Measurements from ENCODE around the gene PLA2G2D.
A peak's percentile ranks its signal among the peaks of the same experiment; 100 is the strongest.

Gene PLA2G2D

DNA sequence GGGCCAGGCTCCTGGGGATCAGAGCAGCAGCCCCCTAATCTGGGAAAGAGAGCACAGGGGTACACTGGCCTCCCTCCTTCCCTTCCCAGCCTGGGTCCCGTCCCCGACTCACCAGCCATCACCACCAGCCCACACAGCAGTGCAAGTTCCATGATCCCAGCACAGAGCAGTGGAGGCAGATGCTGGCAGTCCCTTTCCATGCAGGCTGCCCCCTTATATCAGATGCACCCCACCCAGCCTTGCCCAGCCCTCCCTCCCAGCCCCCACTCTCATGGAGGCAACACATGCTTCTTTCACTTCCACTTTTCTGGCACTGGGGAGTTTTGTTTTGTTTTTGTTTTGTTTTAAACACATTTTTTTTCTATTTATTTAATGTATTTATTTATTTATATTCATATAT lies at the start of gene PLA2G2D:
Gene PLA2G2D, minus strand, starts transcription at position 190 of the 400 bp plus-strand sequence. Its CDS starts 38 bp downstream, at position 152.
- H3K27ac ChIP-seq (ENCODE audit: low read depth in 2 of 2, low read length in 2 of 2) = no peak within 1 kb of the TSS

GRCh38 chr1:20168564-20169491 lies 49.5 kb upstream of the PLA2G2D start:
- H3K9ac ChIP-seq (ENCODE audit: low read depth in 1 of 2, low read length in 2 of 2) = no peak overlapping the region

More for the DNA sequence above, at the start of gene PLA2G2D:
- H3K36me3 ChIP-seq (ENCODE audit: control insufficient read depth in 2 of 2, insufficient read depth in 2 of 2, low read length in 2 of 2) = no peaks in the 10 kb centered on the region
- peaks cover 0 to 4% of the 10 kb centered on the region in 2 donors for H3K27me3 ChIP-seq (ENCODE audit: control insufficient read depth in 2 of 2, insufficient read depth in 2 of 2, low read length in 2 of 2)
- no peak within 1 kb of the TSS for H3K9ac ChIP-seq (ENCODE audit: low read depth in 1 of 2, low read length in 2 of 2)
- no peak within 1 kb of the TSS for H3K4me3 ChIP-seq (ENCODE audit: low read length in 2 of 2)
- no peaks in the 10 kb centered on the region for H3K9me3 ChIP-seq (ENCODE audit: control insufficient read depth in 2 of 2, low read length in 2 of 2)
- peaks cover 1 to 3% of the 10 kb centered on the region in 2 donors for H3K4me1 ChIP-seq (ENCODE audit: control insufficient read depth in 2 of 2, insufficient read depth in 2 of 2, low read length in 2 of 2)

DNA sequence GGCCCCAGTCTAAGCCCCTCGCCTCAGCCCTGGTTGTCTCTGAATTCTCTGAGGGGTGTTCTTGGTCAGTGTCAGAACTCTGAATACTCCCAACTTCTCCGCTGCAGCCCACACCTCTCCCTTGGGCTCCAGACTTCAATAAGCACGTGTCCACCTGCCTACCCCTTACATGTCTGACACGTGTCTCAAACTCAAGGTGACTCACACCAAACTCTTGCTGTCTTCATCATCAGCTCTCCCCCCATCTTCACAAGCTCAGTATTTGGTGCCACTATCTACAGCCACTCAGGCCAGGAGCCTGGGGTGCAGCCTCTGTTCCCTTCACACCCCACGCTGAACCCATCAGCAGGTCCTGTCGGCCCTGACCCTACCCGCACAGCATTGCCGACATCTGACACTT lies 47.8 kb upstream of the PLA2G2D start:
- H3K36me3 ChIP-seq (ENCODE audit: control insufficient read depth in 2 of 2, insufficient read depth in 2 of 2, low read length in 2 of 2) = no peaks in the 10 kb centered on the region
- no peak overlapping the region for H3K9ac ChIP-seq (ENCODE audit: low read depth in 1 of 2, low read length in 2 of 2)
- no peak overlapping the region for H3K27ac ChIP-seq (ENCODE audit: low read depth in 2 of 2, low read length in 2 of 2)
- H3K4me1 ChIP-seq (ENCODE audit: control insufficient read depth in 2 of 2, insufficient read depth in 2 of 2, low read length in 2 of 2) = peaks cover 0 to 13% of the 10 kb centered on the region in 2 donors
- no peak overlapping the region for H3K4me3 ChIP-seq (ENCODE audit: low read length in 2 of 2)
- H3K9me3 ChIP-seq (ENCODE audit: control insufficient read depth in 2 of 2, low read length in 2 of 2) = peaks cover 5% of the 10 kb centered on the region in 2 donors
- no peaks in the 10 kb centered on the region for H3K27me3 ChIP-seq (ENCODE audit: control insufficient read depth in 2 of 2, insufficient read depth in 2 of 2, low read length in 2 of 2)

More at GRCh38 chr1:20168564-20169491, 49.5 kb upstream of the PLA2G2D start:
- peaks cover 0 to 13% of the 10 kb centered on the region in 2 donors for H3K4me1 ChIP-seq (ENCODE audit: control insufficient read depth in 2 of 2, insufficient read depth in 2 of 2, low read length in 2 of 2)
- no peaks in the 10 kb centered on the region for H3K36me3 ChIP-seq (ENCODE audit: control insufficient read depth in 2 of 2, insufficient read depth in 2 of 2, low read length in 2 of 2)
- H3K9me3 ChIP-seq (ENCODE audit: control insufficient read depth in 2 of 2, low read length in 2 of 2) = peaks cover 5% of the 10 kb centered on the region in 2 donors
- no peak overlapping the region for H3K27ac ChIP-seq (ENCODE audit: low read depth in 2 of 2, low read length in 2 of 2)
- no peaks in the 10 kb centered on the region for H3K27me3 ChIP-seq (ENCODE audit: control insufficient read depth in 2 of 2, insufficient read depth in 2 of 2, low read length in 2 of 2)
- no peak overlapping the region for H3K4me3 ChIP-seq (ENCODE audit: low read length in 2 of 2)

DNA sequence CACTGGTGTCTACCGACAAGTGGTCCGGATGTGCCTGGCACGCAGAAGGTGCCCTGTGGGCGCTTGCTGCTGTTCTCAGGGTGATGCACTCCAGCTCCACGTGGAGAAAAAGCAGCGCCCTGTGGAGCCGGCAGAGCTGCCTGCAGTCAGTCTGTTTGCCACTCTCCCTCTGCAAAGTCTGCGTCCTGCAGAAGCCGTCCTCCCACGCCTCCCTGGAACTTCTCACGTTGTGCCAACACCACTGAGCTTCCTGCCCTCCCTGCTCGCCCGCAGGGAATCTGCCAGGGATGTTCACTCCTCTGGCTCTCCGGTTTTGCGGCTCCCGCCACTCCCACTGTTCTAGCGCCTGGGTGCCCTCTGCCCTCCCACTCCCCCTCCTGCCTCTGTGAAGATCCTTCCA lies 46.7 kb upstream of the PLA2G2D start:
- peaks cover 9 to 10% of the 10 kb centered on the region in 2 donors for H3K9me3 ChIP-seq (ENCODE audit: control insufficient read depth in 2 of 2, low read length in 2 of 2)
- H3K27me3 ChIP-seq (ENCODE audit: control insufficient read depth in 2 of 2, insufficient read depth in 2 of 2, low read length in 2 of 2) = no peaks in the 10 kb centered on the region
- no peak overlapping the region for H3K9ac ChIP-seq (ENCODE audit: low read depth in 1 of 2, low read length in 2 of 2)
- H3K4me3 ChIP-seq (ENCODE audit: low read length in 2 of 2) = no peak overlapping the region
- peaks cover 0 to 9% of the 10 kb centered on the region in 2 donors for H3K4me1 ChIP-seq (ENCODE audit: control insufficient read depth in 2 of 2, insufficient read depth in 2 of 2, low read length in 2 of 2)
- no peak overlapping the region for H3K27ac ChIP-seq (ENCODE audit: low read depth in 2 of 2, low read length in 2 of 2)
- H3K36me3 ChIP-seq (ENCODE audit: control insufficient read depth in 2 of 2, insufficient read depth in 2 of 2, low read length in 2 of 2) = no peaks in the 10 kb centered on the region

- H3K27me3 ChIP-seq (ENCODE audit: control insufficient read depth in 2 of 2, insufficient read depth in 2 of 2, low read length in 2 of 2) = no peaks in the 10 kb centered on the region
- no peak overlapping the region for H3K27ac ChIP-seq (ENCODE audit: low read depth in 2 of 2, low read length in 2 of 2)
- no peak overlapping the region for H3K9ac ChIP-seq (ENCODE audit: low read depth in 1 of 2, low read length in 2 of 2)
- peaks cover 0 to 6% of the 10 kb centered on the region in 2 donors for H3K4me1 ChIP-seq (ENCODE audit: control insufficient read depth in 2 of 2, insufficient read depth in 2 of 2, low read length in 2 of 2)
- no peak overlapping the region for H3K4me3 ChIP-seq (ENCODE audit: low read length in 2 of 2)
- no peaks in the 10 kb centered on the region for H3K36me3 ChIP-seq (ENCODE audit: control insufficient read depth in 2 of 2, insufficient read depth in 2 of 2, low read length in 2 of 2)
- H3K9me3 ChIP-seq (ENCODE audit: control insufficient read depth in 2 of 2, low read length in 2 of 2) = peaks cover 10 to 14% of the 10 kb centered on the region in 2 donors
Measured at GRCh38 chr1:20165522-20165951, 46.2 kb upstream of the PLA2G2D start.

GRCh38 chr1:20164694-20165202 lies 45.4 kb upstream of the PLA2G2D start:
- Histone ChIP-seq H3K9me3 (ENCODE audit: control insufficient read depth in 2 of 2, low read length in 2 of 2) (peaks cover 12 to 20% of the 10 kb centered on the region in 2 donors), H3K27ac (ENCODE audit: low read depth in 2 of 2, low read length in 2 of 2) (no peak overlapping the region), H3K4me3 (ENCODE audit: low read length in 2 of 2) (no peak overlapping the region)

DNA sequence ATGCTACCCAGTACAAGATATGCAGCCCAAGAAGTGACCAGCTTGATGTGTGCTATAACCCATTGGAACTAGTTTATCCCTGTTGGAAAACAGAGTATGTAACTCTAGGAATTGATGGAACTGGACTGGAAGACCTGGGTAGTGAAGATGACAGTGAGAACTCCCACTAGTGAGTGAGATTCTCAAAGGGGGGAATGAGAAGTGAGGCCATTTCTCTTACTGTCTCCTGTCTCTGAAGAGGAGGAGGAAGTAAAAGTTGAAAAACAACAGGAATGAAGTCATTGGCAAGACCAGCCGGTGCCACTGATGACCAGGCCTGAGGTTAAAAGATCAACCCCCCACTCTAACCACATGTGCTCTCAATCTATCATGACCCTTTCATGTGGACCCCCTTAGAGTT lies 40.7 kb upstream of the PLA2G2D start:
- Histone ChIP-seq H3K4me3 (ENCODE audit: low read length in 2 of 2) (no peak overlapping the region), H3K4me1 (ENCODE audit: control insufficient read depth in 2 of 2, insufficient read depth in 2 of 2, low read length in 2 of 2) (no peaks in the 10 kb centered on the region), H3K9me3 (ENCODE audit: control insufficient read depth in 2 of 2, low read length in 2 of 2) (peaks cover 14 to 26% of the 10 kb centered on the region in 2 donors)

More at GRCh38 chr1:20164694-20165202, 45.4 kb upstream of the PLA2G2D start:
- Histone ChIP-seq H3K9ac (ENCODE audit: low read depth in 1 of 2, low read length in 2 of 2) (no peak overlapping the region), H3K27me3 (ENCODE audit: control insufficient read depth in 2 of 2, insufficient read depth in 2 of 2, low read length in 2 of 2) (no peaks in the 10 kb centered on the region), H3K36me3 (ENCODE audit: control insufficient read depth in 2 of 2, insufficient read depth in 2 of 2, low read length in 2 of 2) (no peaks in the 10 kb centered on the region), H3K4me1 (ENCODE audit: control insufficient read depth in 2 of 2, insufficient read depth in 2 of 2, low read length in 2 of 2) (peaks cover 0 to 6% of the 10 kb centered on the region in 2 donors)

DNA sequence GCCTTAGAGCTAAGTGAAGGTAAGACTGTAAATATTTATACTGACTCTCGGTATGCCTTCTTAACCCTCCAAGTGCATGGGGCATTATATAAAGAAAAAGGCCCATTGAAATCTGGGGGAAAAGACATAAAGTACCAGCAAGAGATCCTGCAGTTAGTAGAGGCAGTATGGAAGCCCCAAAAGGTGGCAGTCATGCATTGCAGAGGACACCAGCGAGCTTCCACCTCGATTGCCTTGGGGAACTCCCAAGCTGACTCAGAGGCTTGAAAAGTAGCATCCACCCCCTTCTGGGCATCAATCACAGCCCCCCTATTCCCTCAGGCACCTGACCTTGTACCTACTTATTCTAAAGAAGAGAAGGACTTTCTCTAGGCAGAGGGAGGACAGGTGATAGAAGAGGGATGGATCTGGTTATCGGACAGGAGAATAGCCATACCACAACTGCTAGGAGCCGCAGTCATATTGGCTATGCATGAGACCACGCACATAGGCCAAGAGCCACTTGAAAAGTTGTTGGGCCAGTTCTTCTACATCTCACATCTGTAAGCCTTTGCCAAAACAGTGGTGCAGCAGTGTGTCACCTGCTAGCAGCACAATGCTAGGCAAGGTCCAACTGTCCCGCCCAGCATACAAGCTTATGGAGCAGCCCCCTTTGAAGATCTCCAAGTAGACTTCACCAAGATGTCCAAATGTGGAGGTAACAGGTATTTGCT lies 39.2 kb upstream of the PLA2G2D start:
- Histone ChIP-seq H3K27me3 (ENCODE audit: control insufficient read depth in 2 of 2, insufficient read depth in 2 of 2, low read length in 2 of 2) (no peaks in the 10 kb centered on the region), H3K4me1 (ENCODE audit: control insufficient read depth in 2 of 2, insufficient read depth in 2 of 2, low read length in 2 of 2) (no peaks in the 10 kb centered on the region), H3K9me3 (ENCODE audit: control insufficient read depth in 2 of 2, low read length in 2 of 2) (peaks cover 14 to 22% of the 10 kb centered on the region in 2 donors), H3K4me3 (ENCODE audit: low read length in 2 of 2) (no peak overlapping the region), H3K9ac (ENCODE audit: low read depth in 1 of 2, low read length in 2 of 2) (no peak overlapping the region), H3K27ac (ENCODE audit: low read depth in 2 of 2, low read length in 2 of 2) (no peak overlapping the region), H3K36me3 (ENCODE audit: control insufficient read depth in 2 of 2, insufficient read depth in 2 of 2, low read length in 2 of 2) (no peaks in the 10 kb centered on the region)

More for the DNA sequence above, 40.7 kb upstream of the PLA2G2D start:
- H3K36me3 ChIP-seq (ENCODE audit: control insufficient read depth in 2 of 2, insufficient read depth in 2 of 2, low read length in 2 of 2) = no peaks in the 10 kb centered on the region
- H3K27me3 ChIP-seq (ENCODE audit: control insufficient read depth in 2 of 2, insufficient read depth in 2 of 2, low read length in 2 of 2) = no peaks in the 10 kb centered on the region
- H3K9ac ChIP-seq (ENCODE audit: low read depth in 1 of 2, low read length in 2 of 2) = no peak overlapping the region
- H3K27ac ChIP-seq (ENCODE audit: low read depth in 2 of 2, low read length in 2 of 2) = no peak overlapping the region

- peaks cover 3 to 4% of the 10 kb centered on the region in 2 donors for H3K9me3 ChIP-seq (ENCODE audit: control insufficient read depth in 2 of 2, low read length in 2 of 2)
- no peaks in the 10 kb centered on the region for H3K36me3 ChIP-seq (ENCODE audit: control insufficient read depth in 2 of 2, insufficient read depth in 2 of 2, low read length in 2 of 2)
- H3K4me1 ChIP-seq (ENCODE audit: control insufficient read depth in 2 of 2, insufficient read depth in 2 of 2, low read length in 2 of 2) = peaks cover 6 to 8% of the 10 kb centered on the region in 2 donors
- no peaks in the 10 kb centered on the region for H3K27me3 ChIP-seq (ENCODE audit: control insufficient read depth in 2 of 2, insufficient read depth in 2 of 2, low read length in 2 of 2)
- no peak overlapping the region for H3K9ac ChIP-seq (ENCODE audit: low read depth in 1 of 2, low read length in 2 of 2)
- peak overlapping the region in 1 of 2 donors; percentile 23 for H3K27ac ChIP-seq (ENCODE audit: low read depth in 2 of 2, low read length in 2 of 2)
- H3K4me3 ChIP-seq (ENCODE audit: low read length in 2 of 2) = no peak overlapping the region
Measured at GRCh38 chr1:20154301-20154831, 35.0 kb upstream of the PLA2G2D start.
